Keratinocyte (primary cell): ENCODE measurements around the gene ANKRD28. TPM values are rescaled to one million over a fixed set of nuclear protein-coding genes. Genes with fewer than 3 reads are reported as not detected.

Experiments used
- DNase-seq: peaks from one replicate; pipeline ENCODE4 v3.0.0-alpha.2; 2011; ENCODE audit warnings: low read depth, missing footprints, low spot score
- FAIRE-seq: peaks from 2 replicates; lab custom pipeline; 2011; peaks lifted over from hg19 to GRCh38; lab: Jason Lieb, UNC
- H2AFZ ChIP-seq: 2 replicates; pipeline ENCODE4 v1.6.0; 2012; ENCODE audit warnings: low read length, control low read depth, inconsistent platforms; ENCODE audit not compliant: control insufficient read depth
- H3K27ac ChIP-seq: 2 replicates; pipeline ENCODE4 v1.5.1; 2011; ENCODE audit warnings: low read length; ENCODE audit not compliant: control insufficient read depth, insufficient read depth
- H3K27me3 ChIP-seq: 3 replicates; pipeline ENCODE4 v1.6.0; 2011; ENCODE audit warnings: low read length; ENCODE audit not compliant: control insufficient read depth, insufficient read depth; ENCODE audit errors: extremely low read depth
- H3K36me3 ChIP-seq, 2 experiments: 2 replicates in 1 of 2; 3 replicates in 1 of 2; pipeline ENCODE4 v1.5.1; 2011; ENCODE audit warnings: low read length in 2 of 2, mild to moderate bottlenecking in 1 of 2; ENCODE audit not compliant: control insufficient read depth in 2 of 2, insufficient read depth in 2 of 2; ENCODE audit errors: extremely low read depth in 1 of 2
- H3K4me1 ChIP-seq: 3 replicates; pipeline ENCODE4 v1.5.1; 2011; ENCODE audit warnings: low read length; ENCODE audit not compliant: control insufficient read depth, insufficient read depth; ENCODE audit errors: extremely low read depth
- H3K4me2 ChIP-seq: 3 replicates; pipeline ENCODE4 v1.6.0; 2011; ENCODE audit warnings: low read depth, low read length; ENCODE audit not compliant: control insufficient read depth, insufficient read depth; ENCODE audit errors: extremely low read depth
- H3K4me3 ChIP-seq, 3 experiments: fragments of 200-600 bp in 1 of 3; sonication (generic) in 1 of 3; 2 replicates in 2 of 3; 3 replicates in 1 of 3; pipeline ENCODE4 v1.5.1; 2011 to 2016; ENCODE audit warnings: low read length in 3 of 3, mild to moderate bottlenecking in 3 of 3, control low read depth in 2 of 3, inconsistent platforms in 1 of 3, low read depth in 1 of 3, mixed read lengths in 1 of 3, mixed run types in 1 of 3, moderate library complexity in 1 of 3; ENCODE audit not compliant: control insufficient read depth in 2 of 3, insufficient read depth in 2 of 3; ENCODE audit errors: extremely low read depth in 1 of 3
- H3K79me2 ChIP-seq: 2 replicates; pipeline ENCODE4 v1.6.0; 2012; ENCODE audit warnings: low read length; ENCODE audit not compliant: control insufficient read depth, insufficient read depth
- H3K9ac ChIP-seq: 3 replicates; pipeline ENCODE4 v1.6.0; 2011; ENCODE audit warnings: low read length; ENCODE audit not compliant: control insufficient read depth, insufficient read depth; ENCODE audit errors: extremely low read depth
- H3K9me1 ChIP-seq: 3 replicates; pipeline ENCODE4 v1.6.0; 2011; ENCODE audit warnings: low read length; ENCODE audit not compliant: control insufficient read depth, insufficient read depth; ENCODE audit errors: extremely low read depth
- H3K9me3 ChIP-seq: 2 replicates; pipeline ENCODE4 v1.5.1; 2012; ENCODE audit warnings: low read depth, low read length; ENCODE audit not compliant: control insufficient read depth
- H4K20me1 ChIP-seq: 3 replicates; pipeline ENCODE4 v1.6.0; 2011; ENCODE audit warnings: low read length; ENCODE audit not compliant: control insufficient read depth, insufficient read depth; ENCODE audit errors: extremely low read depth
- CTCF ChIP-seq, 3 experiments: IDR thresholded peaks in 1 of 3; conservative IDR thresholded peaks in 1 of 3; optimal IDR thresholded peaks in 1 of 3; 2 replicates in 2 of 3; 3 replicates in 1 of 3; pipeline versions ENCODE3 to v1.5.1; 2011; ENCODE audit warnings: low read length in 3 of 3, mild to moderate bottlenecking in 3 of 3, moderate library complexity in 2 of 3, control low read depth in 1 of 3, inconsistent platforms in 1 of 3; ENCODE audit not compliant: insufficient read depth in 2 of 3; ENCODE audit errors: extremely low read depth in 1 of 3
- EZH2 ChIP-seq: IDR thresholded peaks from one replicate; pipeline ENCODE4 v1.6.1; 2012; ENCODE audit warnings: inconsistent platforms, mild to moderate bottlenecking, low read length, moderate library complexity
- dilution Hi-C: fragments of 300-500 bp; cut with MboI; formaldehyde crosslinking; loops from one replicate; pipeline ENCODE4 v1.7.0; 2020; ENCODE audit warnings: low sequenced_read_pairs; ENCODE audit not compliant: extremely low pct_ligation_motif_present
- polyA plus RNA-seq, 5 experiments: library from polyadenylated mRNA; depleted of rRNA in 3 of 5; stranded (reverse) in 3 of 5; stranded (forward) in 1 of 5; unstranded in 1 of 5; fragments of >200 nt; gene quantifications; 1 replicate in 1 of 5; 2 replicates in 3 of 5; 3 replicates in 1 of 5; pipeline versions ENCODE4 v1.2.1 to v1.2.3, GENCODE V29; 2011 to 2012; ENCODE audit warnings: missing spikeins in 2 of 5, low read depth in 1 of 5, low replicate concordance in 1 of 5

Gene ANKRD28
- polyA plus RNA-seq, 1 donor (not counting 4 experiments of a cell fraction or from before 2014, with no cell fraction given) = 32.7 TPM

- DNase-seq (peak; percentile 85), FAIRE-seq (peak; percentile 86)
- Histone ChIP-seq H3K36me3 (no peaks in the 10 kb centered on the region), H3K9me1 (no peaks in the 10 kb centered on the region), H4K20me1 (no peaks in the 10 kb centered on the region), H3K9me3 (no peaks in the 10 kb centered on the region), H3K4me2 (peak overlapping the region; percentile 95), H3K4me1 (peaks cover 38% of the 10 kb centered on the region), H3K79me2 (no peaks in the 10 kb centered on the region), H3K4me3 (peak overlapping the region in 2 of 3 experiments; percentile 32), H2AFZ (no peak overlapping the region), H3K9ac (peak overlapping the region; percentile 80), H3K27ac (peak overlapping the region; percentile 95), H3K27me3 (no peaks in the 10 kb centered on the region)
- peak in 1 of 3 experiments; percentile 1 for TF ChIP-seq CTCF (optimal IDR thresholded peaks at IDR 0.05 in 1 of 3, IDR thresholded peaks at IDR 0.05 in 1 of 3, conservative IDR thresholded peaks at IDR 0.05 in 1 of 3; ENCODE audit: extremely low read depth in 1 of 3, insufficient read depth in 2 of 3, low read length in 3 of 3)
- no peak for TF ChIP-seq EZH2
- dilution Hi-C loops = no loop called here
These were observed 151.9 kb downstream of the ANKRD28 start for GRCh38 chr3:15645740-15646501.

DNA sequence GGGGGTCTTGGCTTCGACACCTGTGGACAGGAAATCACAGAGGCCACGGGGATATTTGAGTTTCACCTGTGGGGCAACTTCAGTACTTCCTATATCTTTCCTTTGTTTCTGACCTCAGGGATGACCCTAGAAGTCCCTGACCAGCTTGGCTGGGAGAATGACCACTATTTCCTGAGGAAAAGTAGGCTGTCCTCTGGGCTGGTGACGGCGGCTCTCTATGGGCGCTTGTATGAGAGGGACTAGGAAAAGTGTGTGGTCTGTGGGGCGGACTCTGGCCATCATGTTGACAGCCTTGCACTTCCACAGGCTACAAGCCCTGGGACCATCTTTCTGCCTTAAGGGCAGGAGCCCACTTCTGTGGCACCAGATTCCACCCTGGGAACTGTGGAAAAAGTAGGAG lies 152.5 kb downstream of the ANKRD28 start:
- H3K9me1 ChIP-seq = no peaks in the 10 kb centered on the region
- H3K27me3 ChIP-seq = no peaks in the 10 kb centered on the region
- H3K4me2 ChIP-seq = no peak overlapping the region
- dilution Hi-C loops = no loop called here
- DNase-seq (no peak), FAIRE-seq (no peak)
- no peak overlapping the region for H3K27ac ChIP-seq
- no peaks in the 10 kb centered on the region for H4K20me1 ChIP-seq
- no peak overlapping the region for H2AFZ ChIP-seq
- no peak overlapping the region for H3K4me3 ChIP-seq
- H3K79me2 ChIP-seq = no peaks in the 10 kb centered on the region
- H3K9me3 ChIP-seq = no peaks in the 10 kb centered on the region
- H3K9ac ChIP-seq = no peak overlapping the region
- peaks cover 38% of the 10 kb centered on the region for H3K4me1 ChIP-seq
- TF ChIP-seq EZH2 = no peak
- TF ChIP-seq CTCF (optimal IDR thresholded peaks at IDR 0.05 in 1 of 3, IDR thresholded peaks at IDR 0.05 in 1 of 3, conservative IDR thresholded peaks at IDR 0.05 in 1 of 3; ENCODE audit: extremely low read depth in 1 of 3, insufficient read depth in 2 of 3, low read length in 3 of 3) = no peak
- H3K36me3 ChIP-seq = no peaks in the 10 kb centered on the region
